ENCODE measurements around the gene THRB.
"Not testable (repeated sequence)": the region's sequence is repeated elsewhere in the genome, so short reads cannot be mapped to it uniquely, and the experiment has no call there.

The THRB gene

GRCh38 chr3:24123596-24123995 lies 371.1 kb downstream of the THRB start:
- Mint-ChIP-seq H3K27ac (no peak overlapping the region), H3K4me1 (no peaks in the 10 kb centered on the region), H3K4me3 (no peak overlapping the region), H3K27me3 (no peaks in the 10 kb centered on the region), H3K9me3 (no peaks in the 10 kb centered on the region), H3K36me3 (no peaks in the 10 kb centered on the region)

- H3K9me3 Mint-ChIP-seq = no peaks in the 10 kb centered on the region
- no peak overlapping the region for H3K27ac Mint-ChIP-seq
- H3K4me1 Mint-ChIP-seq = no peaks in the 10 kb centered on the region
- no peaks in the 10 kb centered on the region for H3K36me3 Mint-ChIP-seq
- H3K4me3 Mint-ChIP-seq = no peak overlapping the region
- no peaks in the 10 kb centered on the region for H3K27me3 Mint-ChIP-seq
Measured at GRCh38 chr3:24120434-24120833, 374.2 kb downstream of the THRB start.

DNA sequence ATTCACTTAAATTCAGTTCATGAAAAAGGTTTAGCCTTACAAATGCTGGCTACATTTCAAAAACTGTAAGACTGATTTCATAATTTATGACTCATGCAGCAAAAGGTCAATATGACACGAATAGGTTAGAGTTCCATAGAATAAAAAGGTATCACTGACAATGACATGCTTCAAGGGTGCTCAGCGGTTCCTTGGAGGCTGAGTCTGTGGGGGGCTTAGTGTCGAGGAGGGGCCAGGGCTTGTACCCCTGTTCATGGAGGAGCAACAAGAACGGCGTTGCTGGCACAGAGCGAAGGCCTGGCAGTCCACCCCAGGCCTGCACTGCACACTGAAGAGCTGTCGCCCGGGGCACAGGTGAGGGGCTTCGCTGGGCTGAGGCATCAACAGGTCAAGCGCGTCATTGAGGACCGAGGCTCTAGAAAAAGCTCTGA lies 375.3 kb downstream of the THRB start:
- no peaks in the 10 kb centered on the region for H3K4me1 Mint-ChIP-seq
- H3K4me3 Mint-ChIP-seq = no peak overlapping the region
- no peaks in the 10 kb centered on the region for H3K27me3 Mint-ChIP-seq
- no peaks in the 10 kb centered on the region for H3K9me3 Mint-ChIP-seq
- no peak overlapping the region for H3K27ac Mint-ChIP-seq
- H3K36me3 Mint-ChIP-seq = no peaks in the 10 kb centered on the region

GRCh38 chr3:24117508-24117907 lies 377.1 kb downstream of the THRB start:
- no peaks in the 10 kb centered on the region for H3K36me3 Mint-ChIP-seq
- H3K9me3 Mint-ChIP-seq = no peaks in the 10 kb centered on the region
- H3K4me1 Mint-ChIP-seq = no peaks in the 10 kb centered on the region
- no peak overlapping the region for H3K4me3 Mint-ChIP-seq
- no peaks in the 10 kb centered on the region for H3K27me3 Mint-ChIP-seq
- no peak overlapping the region for H3K27ac Mint-ChIP-seq

DNA sequence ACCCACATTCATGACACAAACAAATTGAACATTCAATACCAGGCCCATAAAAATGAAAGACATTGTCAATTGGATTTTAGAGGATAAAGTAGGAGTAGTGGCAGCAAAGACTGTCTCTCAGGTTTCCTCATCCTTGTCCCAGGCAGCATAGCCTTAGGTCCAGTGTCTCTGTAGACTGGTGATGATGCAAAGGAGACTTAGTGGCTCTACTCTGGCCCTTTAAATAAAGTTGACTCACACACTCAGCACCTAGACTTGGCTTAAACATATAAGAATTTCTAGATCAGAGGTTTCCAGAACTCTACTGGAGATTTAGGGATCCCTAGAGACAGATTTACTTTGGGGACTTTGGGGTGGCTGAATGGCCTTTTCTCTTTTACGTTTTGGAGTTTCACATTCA lies 382.9 kb downstream of the THRB start:
- H3K9me3 Mint-ChIP-seq = no peaks in the 10 kb centered on the region
- no peak overlapping the region for H3K4me3 Mint-ChIP-seq

GRCh38 chr3:24110051-24110450 lies 384.6 kb downstream of the THRB start:
- H3K9me3 Mint-ChIP-seq = no peaks in the 10 kb centered on the region
- H3K27ac Mint-ChIP-seq = no peak overlapping the region
- H3K4me3 Mint-ChIP-seq = no peak overlapping the region
- no peaks in the 10 kb centered on the region for H3K27me3 Mint-ChIP-seq
- H3K4me1 Mint-ChIP-seq = no peaks in the 10 kb centered on the region
- H3K36me3 Mint-ChIP-seq = no peaks in the 10 kb centered on the region

More for the DNA sequence above, 382.9 kb downstream of the THRB start:
- Mint-ChIP-seq H3K27me3 (no peaks in the 10 kb centered on the region), H3K4me1 (no peaks in the 10 kb centered on the region), H3K36me3 (no peaks in the 10 kb centered on the region), H3K27ac (no peak overlapping the region)

GRCh38 chr3:24101676-24102168 lies 392.9 kb downstream of the THRB start:
- no peak overlapping the region for H3K4me3 Mint-ChIP-seq
- no peaks in the 10 kb centered on the region for H3K36me3 Mint-ChIP-seq
- H3K9me3 Mint-ChIP-seq = no peaks in the 10 kb centered on the region
- peaks cover 2% of the 10 kb centered on the region for H3K27me3 Mint-ChIP-seq
- no peak overlapping the region for H3K27ac Mint-ChIP-seq
- H3K4me1 Mint-ChIP-seq = no peaks in the 10 kb centered on the region

GRCh38 chr3:24100696-24101402 lies 393.8 kb downstream of the THRB start:
- Mint-ChIP-seq H3K4me1 (no peaks in the 10 kb centered on the region), H3K36me3 (no peaks in the 10 kb centered on the region), H3K27ac (no peak overlapping the region), H3K4me3 (no peak overlapping the region), H3K9me3 (no peaks in the 10 kb centered on the region), H3K27me3 (peaks cover 2% of the 10 kb centered on the region)

GRCh38 chr3:24096695-24097290 lies 397.9 kb downstream of the THRB start:
- Mint-ChIP-seq H3K27me3 (peaks cover 2% of the 10 kb centered on the region), H3K9me3 (no peaks in the 10 kb centered on the region), H3K4me1 (no peaks in the 10 kb centered on the region), H3K36me3 (no peaks in the 10 kb centered on the region), H3K4me3 (no peak overlapping the region), H3K27ac (no peak overlapping the region)

GRCh38 chr3:24096271-24096670 lies 398.4 kb downstream of the THRB start:
- peaks cover 2% of the 10 kb centered on the region for H3K27me3 Mint-ChIP-seq
- H3K27ac Mint-ChIP-seq = no peak overlapping the region
- no peaks in the 10 kb centered on the region for H3K9me3 Mint-ChIP-seq
- no peak overlapping the region for H3K4me3 Mint-ChIP-seq
- no peaks in the 10 kb centered on the region for H3K4me1 Mint-ChIP-seq
- H3K36me3 Mint-ChIP-seq = no peaks in the 10 kb centered on the region

DNA sequence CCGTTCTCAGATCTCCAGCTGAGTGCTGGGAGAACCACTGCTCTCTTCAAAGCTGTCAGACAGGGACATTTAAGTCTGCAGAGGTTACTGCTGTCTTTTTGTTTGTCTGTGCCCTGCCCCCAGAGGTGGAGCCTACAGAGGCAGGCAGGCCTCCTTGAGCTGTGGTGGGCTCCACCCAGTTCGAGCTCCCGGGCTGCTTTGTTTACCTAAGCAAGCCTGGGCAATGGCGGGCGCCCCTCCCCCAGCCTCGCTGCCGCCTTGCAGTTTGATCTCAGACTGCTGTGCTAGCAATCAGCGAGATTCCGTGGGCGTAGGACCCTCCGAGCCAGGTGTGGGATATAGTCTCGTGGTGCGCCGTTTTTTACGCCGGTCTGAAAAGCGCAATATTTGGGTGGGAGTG lies 399.8 kb downstream of the THRB start:
- not testable (repeated sequence) for H3K27ac Mint-ChIP-seq, H3K27me3 Mint-ChIP-seq, H3K36me3 Mint-ChIP-seq, H3K4me3 Mint-ChIP-seq, H3K4me1 Mint-ChIP-seq, H3K9me3 Mint-ChIP-seq

DNA sequence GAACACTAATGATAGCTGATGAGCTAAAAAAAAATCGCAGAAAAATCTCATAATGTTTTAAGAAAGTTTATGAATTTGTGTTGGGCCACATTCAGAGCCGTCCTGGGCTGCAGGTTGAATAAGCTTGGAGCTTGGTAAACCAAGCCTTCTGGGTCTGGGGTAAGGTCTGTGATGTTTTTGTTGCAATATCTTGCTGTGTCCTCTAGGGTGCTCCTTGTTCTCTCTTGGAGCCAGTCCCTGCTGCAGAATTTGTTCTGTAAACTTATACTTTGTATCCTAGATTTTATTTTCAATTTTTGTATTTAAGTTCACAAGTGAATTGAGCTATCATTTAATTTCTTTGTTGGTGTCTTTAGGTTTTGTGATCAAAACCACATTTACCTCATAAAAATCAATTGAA lies 405.9 kb downstream of the THRB start:
- no peak overlapping the region for H3K4me3 Mint-ChIP-seq
- H3K9me3 Mint-ChIP-seq = peaks cover under 1% of the 10 kb centered on the region
- H3K4me1 Mint-ChIP-seq = no peaks in the 10 kb centered on the region
- H3K27me3 Mint-ChIP-seq = peaks cover 2% of the 10 kb centered on the region
- no peak overlapping the region for H3K27ac Mint-ChIP-seq
- H3K36me3 Mint-ChIP-seq = no peaks in the 10 kb centered on the region

DNA sequence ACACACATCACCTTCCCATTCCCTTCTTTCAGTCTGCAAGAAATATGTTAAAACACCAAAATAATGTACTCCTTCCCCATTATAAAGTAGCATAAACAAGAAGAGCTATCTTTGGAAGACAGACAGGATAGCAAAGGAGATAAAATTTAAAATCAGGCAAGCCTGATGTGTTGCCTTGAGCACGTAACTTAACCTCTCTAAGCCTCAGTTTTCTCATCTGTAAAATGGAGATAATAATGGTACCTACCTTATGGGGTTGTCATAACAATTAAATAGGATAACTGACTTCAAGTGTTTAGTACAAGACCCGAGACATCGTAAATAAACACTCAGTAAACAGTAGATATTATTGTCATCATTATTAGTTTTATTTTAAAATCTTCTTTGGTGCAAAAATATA lies 407.2 kb downstream of the THRB start:
- Mint-ChIP-seq H3K27me3 (peaks cover 2% of the 10 kb centered on the region), H3K27ac (no peak overlapping the region), H3K4me3 (no peak overlapping the region), H3K36me3 (no peaks in the 10 kb centered on the region), H3K4me1 (no peaks in the 10 kb centered on the region), H3K9me3 (peaks cover 5% of the 10 kb centered on the region)

DNA sequence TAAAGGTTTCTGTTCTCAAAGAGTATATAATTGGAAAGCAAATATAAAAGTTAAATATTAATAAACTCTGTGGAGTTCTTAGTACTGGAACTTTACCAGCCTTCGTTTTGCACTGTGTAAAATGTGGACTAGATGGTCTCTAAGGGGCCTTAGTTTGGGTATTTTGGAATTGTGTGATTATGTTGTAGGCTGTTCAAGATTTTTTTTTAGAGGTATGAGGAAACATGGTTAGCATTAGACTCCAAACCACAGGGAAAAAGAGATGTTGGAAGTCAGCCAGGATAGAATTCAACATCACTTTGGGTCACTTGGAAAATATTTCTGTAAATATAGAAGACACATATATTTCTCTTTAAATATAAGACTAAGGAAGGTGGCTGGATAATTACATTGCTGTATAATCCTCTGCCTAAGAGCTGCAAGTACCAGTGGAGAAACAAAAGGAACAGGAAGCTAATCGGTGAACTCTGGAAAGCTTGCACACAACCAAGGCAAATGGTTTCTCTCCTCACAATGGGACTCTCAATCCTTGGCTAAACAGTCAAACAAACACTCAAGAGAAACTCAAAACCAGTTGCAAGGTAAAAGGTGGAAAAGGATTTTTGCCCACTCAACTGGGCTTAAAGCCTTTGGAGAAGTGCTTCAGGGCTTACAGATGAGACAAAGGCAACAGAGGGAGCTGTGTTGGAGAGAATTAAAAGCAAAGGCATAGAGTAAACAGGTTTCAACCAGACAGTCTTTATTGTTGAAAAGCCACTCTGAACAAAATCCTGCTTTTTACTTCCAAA lies 407.8 kb downstream of the THRB start:
- Mint-ChIP-seq H3K4me3 (no peak overlapping the region), H3K36me3 (no peaks in the 10 kb centered on the region), H3K27me3 (peaks cover 4% of the 10 kb centered on the region), H3K27ac (no peak overlapping the region), H3K4me1 (no peaks in the 10 kb centered on the region), H3K9me3 (peaks cover 5% of the 10 kb centered on the region)

GRCh38 chr3:24086206-24086605 lies 408.4 kb downstream of the THRB start:
- Mint-ChIP-seq H3K36me3 (no peaks in the 10 kb centered on the region), H3K4me1 (no peaks in the 10 kb centered on the region), H3K4me3 (no peak overlapping the region), H3K9me3 (peaks cover 5% of the 10 kb centered on the region), H3K27me3 (peaks cover 4% of the 10 kb centered on the region), H3K27ac (no peak overlapping the region)

DNA sequence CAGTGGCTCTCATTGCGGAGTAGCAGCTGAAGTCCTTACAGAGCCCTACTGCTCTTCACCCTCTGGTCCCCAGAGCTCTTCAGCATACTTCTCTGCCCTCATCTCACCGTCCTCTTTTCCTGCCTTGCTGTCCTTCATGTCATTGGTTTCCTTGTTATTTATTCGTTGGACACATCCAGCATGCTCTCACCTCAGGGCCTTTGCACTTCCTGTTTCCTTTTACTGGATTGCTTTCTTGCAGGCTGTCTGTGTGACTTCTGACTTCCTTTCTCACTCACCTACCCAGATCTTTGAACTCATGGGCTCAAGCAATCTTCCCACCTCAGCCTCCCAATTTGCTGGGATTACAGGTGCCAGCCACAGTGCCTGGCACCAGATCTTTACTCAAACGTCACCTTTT lies 422.5 kb downstream of the THRB start:
- H3K27me3 Mint-ChIP-seq = peaks cover 1% of the 10 kb centered on the region
- H3K4me1 Mint-ChIP-seq = no peaks in the 10 kb centered on the region
- H3K9me3 Mint-ChIP-seq = peaks cover 3% of the 10 kb centered on the region
- H3K36me3 Mint-ChIP-seq = no peaks in the 10 kb centered on the region
- no peak overlapping the region for H3K27ac Mint-ChIP-seq
- no peak overlapping the region for H3K4me3 Mint-ChIP-seq
